DMS53 treated with DMSO at 0.1 percent for 48 hours (cell line): ENCODE data around the gene TMEM80.
A peak's percentile ranks its signal among the peaks of the same experiment; 100 is the strongest.

Source experiments
- DNase-seq: peaks from one replicate; lab custom pipeline; 2025; ENCODE audit not compliant: unreplicated experiment; lab: John Stamatoyannopoulos, UW

Gene TMEM80

GRCh38 chr11:742571-743201, 47.1 kb downstream of the TMEM80 start:
- DNase-seq, result no peak

GRCh38 chr11:745428-745827, 49.8 kb downstream of the TMEM80 start:
- DNase-seq, result no peak

- DNase-seq, result peak; percentile 32
Observed at GRCh38 chr11:746289-747157, 50.9 kb downstream of the TMEM80 start.

DNA sequence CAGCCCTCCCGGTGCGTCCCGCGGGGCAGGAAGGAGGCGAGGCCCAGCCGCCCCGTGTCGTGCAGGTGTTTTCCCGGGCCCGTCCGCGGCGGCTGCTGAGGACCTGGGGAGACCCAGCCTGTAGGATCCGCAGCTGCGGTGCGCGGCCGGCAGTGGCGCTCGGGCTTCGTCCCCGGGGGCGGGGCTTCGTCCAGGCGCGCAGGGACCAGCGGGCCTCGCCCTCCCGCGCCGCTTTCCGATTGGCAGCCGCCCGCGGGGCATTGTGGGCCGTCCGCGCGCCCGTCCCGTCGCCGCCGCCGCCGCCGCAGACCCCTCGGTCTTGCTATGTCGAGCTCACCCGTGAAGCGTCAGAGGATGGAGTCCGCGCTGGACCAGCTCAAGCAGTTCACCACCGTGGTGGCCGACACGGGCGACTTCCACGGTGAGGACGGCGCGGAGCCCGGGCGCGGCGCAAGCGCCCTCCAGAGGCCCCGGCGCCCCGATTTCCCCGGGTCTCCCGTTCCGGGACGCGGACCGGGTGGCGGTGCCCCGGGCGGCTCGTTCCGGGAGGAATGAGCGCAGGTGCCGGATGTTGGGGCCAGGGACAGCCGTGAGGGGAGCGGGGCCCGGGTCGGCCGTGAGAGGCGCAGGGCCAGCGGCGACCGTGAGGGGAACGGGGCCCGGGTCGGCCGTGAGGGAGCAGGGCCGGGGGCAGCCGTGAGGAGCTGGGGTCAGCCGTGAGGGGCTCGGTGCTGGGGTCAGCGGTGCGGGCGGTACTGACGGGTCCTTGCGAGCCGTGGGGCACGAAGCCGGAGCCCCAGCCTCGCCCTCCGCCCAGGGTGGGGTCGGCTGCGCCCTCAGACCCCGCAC, 51.8 kb downstream of the TMEM80 start, which contains the start of gene TALDO1:
TSS of gene TALDO1 (plus strand) at position 307 of the 849 bp plus-strand sequence. CDS start at position 325, 18 bp downstream.
- peak; percentile 88 for DNase-seq

GRCh38 chr11:748007-748359, 52.4 kb downstream of the TMEM80 start:
- no peak for DNase-seq

DNA sequence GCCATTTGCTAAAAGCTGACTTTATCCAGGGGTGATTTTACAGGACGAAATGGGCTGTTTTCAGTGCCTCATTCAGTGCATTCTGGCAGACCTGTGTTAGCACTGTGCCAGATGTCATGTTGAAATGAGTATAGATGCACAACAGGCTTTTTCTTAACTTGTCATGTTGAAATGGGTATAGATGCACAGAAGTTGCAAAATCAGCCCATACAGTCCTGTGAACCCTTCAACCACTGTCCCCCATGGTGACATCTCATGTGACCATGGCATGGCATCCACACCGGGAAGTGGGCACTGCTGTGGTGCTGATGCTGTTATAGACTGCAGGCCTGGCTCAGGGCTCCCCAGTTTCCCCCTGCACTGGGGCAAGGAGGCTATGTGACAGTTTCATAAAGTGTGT, 54.1 kb downstream of the TMEM80 start:
- no peak for DNase-seq
